Naive thymus-derived CD8-positive, alpha-beta T cell (primary cell): ENCODE data around the gene CHD5. TPM values are rescaled to one million over a fixed set of nuclear protein-coding genes. Genes with fewer than 3 reads are reported as not detected.

ENCODE experiments used
- ATAC-seq, 2 donors: fragments of 150-1000 bp; cut with Tn5 transposase in 1 of 2; sonication (Bioruptor Pico), chemical (Tn5 transposase) in 1 of 2; 1 replicate in 1 of 2; 2 replicates in 1 of 2; pipeline ENCODE4 v1.10.0; 2021; ENCODE audit warnings: mild to moderate bottlenecking in 2 of 2, moderate library complexity in 2 of 2
- POLR2A ChIA-PET: fragments of 350-600 bp; sonication (Branson Sonifier 250); formaldehyde crosslinking; loops from one replicate; lab custom pipeline; 2021; ENCODE audit warnings: antibody characterized with exemption; lab: Charles Lee
- DNase-seq, 10 donors: peaks; one replicate each; pipeline versions ENCODE4 v3.0.0 to v3.0.0-alpha.2; 2020 to 2022
- H3K27ac Mint-ChIP-seq, 10 donors: one replicate each; pipeline ENCODE4 v1.8.0; 2020 to 2022; ENCODE audit warnings: mild to moderate bottlenecking in 10 of 10, mixed read lengths in 10 of 10, moderate library complexity in 4 of 10, inconsistent platforms in 1 of 10
- H3K27me3 Mint-ChIP-seq, 5 donors: one replicate each; pipeline ENCODE4 v1.8.0; 2021 to 2022; ENCODE audit warnings: mixed read lengths in 5 of 5
- H3K36me3 Mint-ChIP-seq, 3 donors: one replicate each; pipeline ENCODE4 v1.8.0; 2020 to 2022; ENCODE audit warnings: mixed read lengths in 3 of 3, mild to moderate bottlenecking in 2 of 3, inconsistent platforms in 1 of 3
- H3K4me1 Mint-ChIP-seq, 4 donors: one replicate each; pipeline ENCODE4 v1.8.0; 2021 to 2022; ENCODE audit warnings: mixed read lengths in 4 of 4
- H3K4me3 Mint-ChIP-seq, 10 donors: one replicate each; pipeline ENCODE4 v1.8.0; 2020 to 2022; ENCODE audit warnings: mild to moderate bottlenecking in 10 of 10, mixed read lengths in 10 of 10, moderate library complexity in 6 of 10, inconsistent platforms in 1 of 10
- H3K9me3 Mint-ChIP-seq, 9 donors: one replicate each; pipeline ENCODE4 v1.8.0; 2020 to 2022; ENCODE audit warnings: mixed read lengths in 9 of 9, mild to moderate bottlenecking in 3 of 9, inconsistent platforms in 1 of 9, moderate library complexity in 1 of 9
- polyA plus RNA-seq, 3 donors: library from polyadenylated mRNA; unstranded; fragments of 300-500 nt; fragmentation: Illumina TruSeq; gene quantifications; one replicate each; pipeline ENCODE4 v1.2.3, GENCODE V29; 2021
- total RNA-seq, 8 experiments: library from RNA in 2 of 8; stranded (reverse) in 2 of 8; gene quantifications; one replicate each; pipeline ENCODE4 v1.2.3 and lab custom pipeline; 2021 to 2026

Gene CHD5
- total and polyA plus RNA-seq, 5 experiments from 2014 or later, result 0.06 to 0.14 (median 0.10) TPM; not detected in 2

- DNase-seq (no peak), ATAC-seq (no peak)
- POLR2A ChIA-PET, result no interaction called here
- H3K4me3 Mint-ChIP-seq, result no peak overlapping the region
- H3K9me3 Mint-ChIP-seq, result peaks cover 0 to 11% (median 4%) of the 10 kb centered on the region in 9 donors
- no peak overlapping the region for H3K27ac Mint-ChIP-seq
- peaks cover 0 to 6% (median 0%) of the 10 kb centered on the region in 5 donors for H3K27me3 Mint-ChIP-seq
- peaks cover 0 to 3% (median 1%) of the 10 kb centered on the region in 4 donors for H3K4me1 Mint-ChIP-seq
- H3K36me3 Mint-ChIP-seq, result peaks cover 0 to 10% (median 0%) of the 10 kb centered on the region in 3 donors
Observed at GRCh38 chr1:6133146-6133895, 46.8 kb downstream of the CHD5 start.

GRCh38 chr1:6131561-6131960, 48.6 kb downstream of the CHD5 start:
- no peak for ATAC-seq
- peaks cover 0 to 11% (median 4%) of the 10 kb centered on the region in 9 donors for H3K9me3 Mint-ChIP-seq
- H3K27me3 Mint-ChIP-seq, result peaks cover 0 to 16% (median 3%) of the 10 kb centered on the region in 5 donors
- no peak overlapping the region for H3K4me3 Mint-ChIP-seq
- no peak overlapping the region for H3K27ac Mint-ChIP-seq
- H3K36me3 Mint-ChIP-seq, result peaks cover 0 to 10% (median 0%) of the 10 kb centered on the region in 3 donors
- H3K4me1 Mint-ChIP-seq, result peaks cover 0 to 10% (median 7%) of the 10 kb centered on the region in 4 donors
- no peak for DNase-seq
- POLR2A ChIA-PET, result no interaction called here

DNA sequence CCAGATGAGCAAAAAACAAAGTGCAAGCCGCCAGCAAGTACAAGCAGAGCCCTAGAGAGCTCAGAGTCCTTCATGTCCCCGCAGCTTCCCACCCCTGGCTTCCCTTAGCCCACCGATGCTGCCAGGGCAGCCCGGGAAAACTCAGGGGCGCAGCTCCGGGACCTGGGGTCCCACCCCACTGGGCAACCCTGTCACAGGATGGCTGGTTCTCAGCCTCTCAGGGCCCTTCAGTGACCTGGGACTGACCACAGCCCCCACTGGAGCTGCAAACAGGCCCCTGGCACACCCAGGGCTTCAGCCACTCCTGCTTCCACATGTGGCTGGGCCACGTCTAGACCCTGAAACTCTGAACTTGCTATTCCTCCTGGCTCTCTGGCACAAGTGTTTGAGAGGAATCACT, 49.5 kb downstream of the CHD5 start:
- H3K9me3 Mint-ChIP-seq, result peaks cover 0 to 11% (median 4%) of the 10 kb centered on the region in 9 donors
- no peak overlapping the region for H3K4me3 Mint-ChIP-seq
- peaks cover 0 to 10% (median 8%) of the 10 kb centered on the region in 4 donors for H3K4me1 Mint-ChIP-seq
- DNase-seq, result no peak
- H3K27me3 Mint-ChIP-seq, result peaks cover 0 to 20% (median 8%) of the 10 kb centered on the region in 5 donors
- H3K27ac Mint-ChIP-seq, result no peak overlapping the region
- ATAC-seq, result no peak
- POLR2A ChIA-PET, result no interaction called here
- peaks cover 0 to 10% (median 0%) of the 10 kb centered on the region in 3 donors for H3K36me3 Mint-ChIP-seq

GRCh38 chr1:6130036-6130435, 50.1 kb downstream of the CHD5 start:
- H3K27me3 Mint-ChIP-seq, result peaks cover 0 to 21% (median 9%) of the 10 kb centered on the region in 5 donors
- DNase-seq (no peak), ATAC-seq (no peak)
- peaks cover 0 to 11% (median 4%) of the 10 kb centered on the region in 9 donors for H3K9me3 Mint-ChIP-seq
- no peak overlapping the region for H3K4me3 Mint-ChIP-seq
- H3K27ac Mint-ChIP-seq, result no peak overlapping the region
- POLR2A ChIA-PET, result no interaction called here
- H3K4me1 Mint-ChIP-seq, result peaks cover 0 to 10% (median 8%) of the 10 kb centered on the region in 4 donors
- peaks cover 0 to 10% (median 0%) of the 10 kb centered on the region in 3 donors for H3K36me3 Mint-ChIP-seq

GRCh38 chr1:6129313-6129712, 50.8 kb downstream of the CHD5 start:
- Mint-ChIP-seq H3K36me3 (peaks cover 0 to 10% (median 0%) of the 10 kb centered on the region in 3 donors), H3K27me3 (peaks cover 0 to 18% (median 9%) of the 10 kb centered on the region in 5 donors), H3K27ac (peak overlapping the region in 2 of 10 donors; percentile 27 to 62), H3K9me3 (peaks cover 0 to 11% (median 4%) of the 10 kb centered on the region in 9 donors), H3K4me1 (peaks cover 0 to 10% (median 8%) of the 10 kb centered on the region in 4 donors), H3K4me3 (no peak overlapping the region)
- DNase-seq (no peak), ATAC-seq (no peak)
- POLR2A ChIA-PET, result no interaction called here

DNA sequence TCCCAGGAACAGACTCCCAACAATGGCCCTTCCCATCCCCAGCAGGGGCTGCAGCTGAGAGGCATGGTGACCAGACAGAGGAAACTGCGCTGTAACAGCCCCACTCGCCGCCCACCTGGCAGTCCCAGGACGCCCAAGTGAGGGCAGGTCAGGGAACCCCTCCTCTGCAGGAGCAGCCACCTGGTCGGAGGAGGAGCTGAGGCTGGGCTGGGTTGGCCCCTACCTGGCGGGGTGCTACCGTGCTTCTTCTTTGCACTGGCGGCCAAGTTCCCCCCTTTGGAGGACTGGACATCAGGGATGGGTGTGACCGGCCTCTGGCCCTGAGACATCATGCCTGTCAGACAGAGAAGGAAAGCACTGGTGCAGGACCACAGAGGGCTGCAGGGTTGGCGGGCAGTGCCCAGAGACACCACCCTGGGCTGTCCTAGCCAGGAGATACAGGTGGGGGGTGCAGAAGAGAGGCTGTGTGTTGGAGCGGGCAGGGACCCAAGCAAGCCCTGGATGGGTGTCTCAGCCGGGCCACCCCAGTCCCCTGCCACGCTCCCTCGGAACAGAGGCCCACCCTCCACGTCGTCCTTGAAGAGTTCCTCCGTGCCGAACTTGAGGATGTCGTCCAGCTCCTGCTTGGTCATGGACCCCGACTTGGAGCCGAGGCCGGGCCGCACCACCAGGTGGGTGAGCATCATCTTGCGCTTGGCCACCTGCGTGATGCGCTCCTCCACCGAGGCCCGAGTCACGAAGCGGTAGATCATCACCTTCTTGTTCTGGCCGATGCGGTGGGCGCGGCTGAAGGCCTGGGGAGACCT, 51.6 kb downstream of the CHD5 start:
- Mint-ChIP-seq H3K4me1 (peaks cover 0 to 10% (median 8%) of the 10 kb centered on the region in 4 donors), H3K9me3 (peaks cover 0 to 11% (median 4%) of the 10 kb centered on the region in 9 donors), H3K36me3 (peaks cover 0 to 10% (median 0%) of the 10 kb centered on the region in 3 donors), H3K27me3 (peaks cover 0 to 18% (median 9%) of the 10 kb centered on the region in 5 donors), H3K4me3 (peak overlapping the region in 2 of 10 donors; percentile 21 to 56), H3K27ac (peak overlapping the region in 1 of 10 donors; percentile 49)
- ATAC-seq, result no peak
- POLR2A ChIA-PET, result no interaction called here
- DNase-seq, result no peak

DNA sequence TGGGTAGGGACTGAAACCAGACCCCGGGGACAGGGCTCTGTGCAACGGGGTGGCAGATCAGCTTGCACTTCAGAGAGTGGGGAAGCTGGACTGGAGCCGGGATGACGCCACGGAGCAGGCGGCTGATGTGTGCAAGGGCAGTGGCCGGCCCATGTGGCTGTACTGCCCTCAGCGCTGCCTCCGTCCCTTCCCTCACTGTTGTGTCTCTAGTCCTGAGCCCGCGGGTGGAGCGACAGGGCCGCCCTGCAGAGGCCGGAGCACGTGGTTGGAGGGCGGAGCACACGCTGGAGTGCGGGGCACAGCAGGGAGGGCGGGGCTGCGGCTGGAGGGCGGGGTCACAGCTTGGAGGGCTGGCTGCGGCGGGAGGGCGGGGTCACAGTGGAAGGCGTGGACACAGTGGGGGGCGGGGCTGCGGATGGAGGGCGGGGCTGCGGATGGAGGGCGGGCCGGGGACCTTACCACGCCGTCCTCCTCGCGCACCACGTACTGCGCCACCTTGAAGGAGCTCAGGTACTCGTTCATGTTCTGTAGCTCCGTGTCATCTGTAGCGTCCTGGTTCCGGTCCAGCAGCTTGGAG, 52.4 kb downstream of the CHD5 start:
- peak; percentile 90 to 93 for ATAC-seq
- Mint-ChIP-seq H3K4me1 (peaks cover 0 to 10% (median 8%) of the 10 kb centered on the region in 4 donors), H3K27ac (peak overlapping the region in 1 of 10 donors; percentile 49), H3K9me3 (peaks cover 0 to 9% (median 3%) of the 10 kb centered on the region in 9 donors), H3K27me3 (peaks cover 0 to 18% (median 9%) of the 10 kb centered on the region in 5 donors), H3K4me3 (peak overlapping the region in 4 of 10 donors; percentile 21 to 56 (median 36)), H3K36me3 (peaks cover 0 to 7% (median 0%) of the 10 kb centered on the region in 3 donors)
- peak; percentile 28 to 80 (median 62) for DNase-seq
- POLR2A ChIA-PET, result interaction anchor here (0.5 kb wide), 1 partner anchor 90 kb away, joined by 4 read pairs; no protein-coding TSS in a partner anchor

GRCh38 chr1:6126521-6127067, 53.5 kb downstream of the CHD5 start:
- H3K9me3 Mint-ChIP-seq, result no peaks in the 10 kb centered on the region
- DNase-seq, result no peak

DNA sequence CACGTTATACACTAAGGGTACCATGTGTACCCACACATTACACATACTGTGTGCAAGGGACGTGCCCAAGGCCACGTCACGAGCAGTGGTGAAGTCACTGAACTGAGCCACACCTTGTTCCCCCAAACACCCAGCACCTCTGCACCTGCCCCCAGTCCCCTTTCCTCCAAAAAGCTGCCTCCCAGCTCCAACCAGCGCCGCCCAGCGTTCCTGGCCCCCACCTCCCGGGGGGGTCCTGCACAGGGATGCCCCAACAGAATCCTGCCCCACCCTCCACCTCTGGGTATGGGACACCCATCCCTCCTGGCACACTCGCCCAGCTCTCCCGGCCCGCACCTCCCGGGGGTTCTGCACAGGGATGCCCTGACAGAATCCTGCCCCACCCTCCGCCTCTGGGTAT, 54.1 kb downstream of the CHD5 start:
- ATAC-seq (no peak), DNase-seq (no peak)
- Mint-ChIP-seq H3K36me3 (no peaks in the 10 kb centered on the region), H3K4me1 (peaks cover 0 to 10% (median 8%) of the 10 kb centered on the region in 4 donors), H3K27ac (peak overlapping the region in 1 of 10 donors; percentile 31), H3K4me3 (no peak overlapping the region), H3K9me3 (no peaks in the 10 kb centered on the region), H3K27me3 (peaks cover 0 to 18% (median 9%) of the 10 kb centered on the region in 5 donors)
- POLR2A ChIA-PET, result no interaction called here

More at GRCh38 chr1:6126521-6127067, 53.5 kb downstream of the CHD5 start:
- H3K27me3 Mint-ChIP-seq, result peaks cover 0 to 18% (median 9%) of the 10 kb centered on the region in 5 donors
- no peaks in the 10 kb centered on the region for H3K36me3 Mint-ChIP-seq
- peak overlapping the region in 3 of 10 donors; percentile 8 to 30 (median 14) for H3K4me3 Mint-ChIP-seq
- H3K4me1 Mint-ChIP-seq, result peaks cover 0 to 10% (median 8%) of the 10 kb centered on the region in 4 donors
- no peak for ATAC-seq
- peak overlapping the region in 1 of 10 donors; percentile 53 for H3K27ac Mint-ChIP-seq
- POLR2A ChIA-PET, result no interaction called here

- DNase-seq, result no peak
- Mint-ChIP-seq H3K4me3 (no peak overlapping the region), H3K4me1 (peaks cover 0 to 10% (median 8%) of the 10 kb centered on the region in 4 donors), H3K27me3 (peaks cover 0 to 18% (median 9%) of the 10 kb centered on the region in 5 donors), H3K36me3 (no peaks in the 10 kb centered on the region), H3K27ac (peak overlapping the region in 1 of 10 donors; percentile 31), H3K9me3 (no peaks in the 10 kb centered on the region)
- POLR2A ChIA-PET, result no interaction called here
- ATAC-seq, result no peak
Observed at GRCh38 chr1:6125366-6125765, 54.8 kb downstream of the CHD5 start.

- H3K27ac Mint-ChIP-seq, result no peak overlapping the region
- H3K27me3 Mint-ChIP-seq, result peaks cover 0 to 18% (median 9%) of the 10 kb centered on the region in 5 donors
- no peaks in the 10 kb centered on the region for H3K9me3 Mint-ChIP-seq
- no peak for DNase-seq
- H3K36me3 Mint-ChIP-seq, result no peaks in the 10 kb centered on the region
- POLR2A ChIA-PET, result no interaction called here
- H3K4me1 Mint-ChIP-seq, result peaks cover 0 to 10% (median 8%) of the 10 kb centered on the region in 4 donors
- ATAC-seq, result no peak
- no peak overlapping the region for H3K4me3 Mint-ChIP-seq
Observed at GRCh38 chr1:6124746-6125365, 55.3 kb downstream of the CHD5 start.
